Fibroblast of lung (primary cell): Measurements from ENCODE around the gene MTRF1. TPM values are rescaled to one million over a fixed set of nuclear protein-coding genes. Genes with fewer than 3 reads are reported as not detected.

ENCODE experiments used
- DNase-seq, 2 donors: peaks; one replicate each; pipeline versions ENCODE4 v3.0.0 to v3.0.0-alpha.2; 2010; ENCODE audit warnings: low read depth in 2 of 2
- H2AFZ ChIP-seq: 2 replicates; pipeline ENCODE4 v1.5.1; 2012; ENCODE audit warnings: low read length, control low read depth, inconsistent platforms
- H3K27ac ChIP-seq: 2 replicates; pipeline ENCODE4 v1.5.1; 2011; ENCODE audit warnings: low read length, control low read depth; ENCODE audit not compliant: insufficient read depth
- H3K27me3 ChIP-seq: 2 replicates; pipeline ENCODE4 v1.5.1; 2011; ENCODE audit warnings: mild to moderate bottlenecking, low read length; ENCODE audit not compliant: control insufficient read depth, insufficient read depth
- H3K36me3 ChIP-seq: 2 replicates; pipeline ENCODE4 v1.5.1; 2011; ENCODE audit warnings: low read length; ENCODE audit not compliant: control insufficient read depth, insufficient read depth
- H3K4me1 ChIP-seq: 2 replicates; pipeline ENCODE4 v1.5.1; 2011; ENCODE audit warnings: low read length; ENCODE audit not compliant: control insufficient read depth, insufficient read depth; ENCODE audit errors: extremely low read depth
- H3K4me2 ChIP-seq: 2 replicates; pipeline ENCODE4 v1.5.1; 2011; ENCODE audit warnings: low read length, control low read depth; ENCODE audit not compliant: insufficient read depth; ENCODE audit errors: extremely low read depth
- H3K4me3 ChIP-seq, 4 experiments: fragments of 200-600 bp in 1 of 4; sonication (generic) in 1 of 4; replicated peaks in 1 of 4; 2 replicates each; pipeline ENCODE4 v1.5.1; 2011 to 2016; ENCODE audit warnings: low read length in 4 of 4, low read depth in 3 of 4, mild to moderate bottlenecking in 3 of 4, control low read depth in 2 of 4, inconsistent platforms in 1 of 4, mixed read lengths in 1 of 4; ENCODE audit not compliant: insufficient read depth in 1 of 4; ENCODE audit errors: control extremely low read depth in 1 of 4
- H3K79me2 ChIP-seq: 2 replicates; pipeline ENCODE4 v1.5.1; 2012; ENCODE audit warnings: mild to moderate bottlenecking, low read length, inconsistent platforms; ENCODE audit not compliant: control insufficient read depth, insufficient read depth
- H3K9ac ChIP-seq: 2 replicates; pipeline ENCODE4 v1.5.1; 2011; ENCODE audit warnings: mild to moderate bottlenecking, low read length, control low read depth; ENCODE audit not compliant: insufficient read depth
- H3K9me3 ChIP-seq: 2 replicates; pipeline ENCODE4 v1.5.1; 2012; ENCODE audit warnings: low read depth, low read length; ENCODE audit not compliant: control insufficient read depth, insufficient read depth
- H4K20me1 ChIP-seq: 2 replicates; pipeline ENCODE4 v1.5.1; 2011; ENCODE audit warnings: low read length; ENCODE audit not compliant: control insufficient read depth, insufficient read depth; ENCODE audit errors: extremely low read depth
- CTCF ChIP-seq, 2 donors: IDR thresholded peaks in 1 of 2; conservative IDR thresholded peaks in 1 of 2; 1 replicate in 1 of 2; 2 replicates in 1 of 2; pipeline ENCODE4 v1.5.1; 2011 to 2012; ENCODE audit warnings: low read length in 2 of 2, control low read depth in 1 of 2, inconsistent platforms in 1 of 2, low read depth in 1 of 2, mild to moderate bottlenecking in 1 of 2
- EZH2 ChIP-seq: IDR thresholded peaks from 2 replicates; pipeline ENCODE4 v1.5.1; 2012; ENCODE audit warnings: low read length, control low read depth, mild to moderate bottlenecking; ENCODE audit errors: missing control alignments
- polyA plus RNA-seq, 2 donors: library from polyadenylated mRNA; depleted of rRNA in 1 of 2; stranded (reverse) in 1 of 2; unstranded in 1 of 2; fragments of >200 nt; gene quantifications; 2 replicates each; pipeline ENCODE4 v1.2.1, GENCODE V29; 2011 to 2012; ENCODE audit warnings: missing spikeins in 1 of 2
- total RNA-seq: library from RNA; depleted of rRNA; stranded (reverse); fragments of >200 nt; gene quantifications from 2 replicates; pipeline ENCODE4 v1.2.1, GENCODE V29; 2014

Gene MTRF1
- total and polyA plus RNA-seq, 2 donors (not counting 1 experiment from before 2014, with no cell fraction given), result 11.6 to 13.4 TPM

GRCh38 chr13:41196620-41197019 lies 66.8 kb downstream of the MTRF1 start:
- TF ChIP-seq EZH2, result no peak
- peak in 1 of 2 donors; percentile 44 for TF ChIP-seq CTCF (conservative IDR thresholded peaks at IDR 0.05 in 1 of 2, IDR thresholded peaks at IDR 0.05 in 1 of 2; ENCODE audit: low read depth in 1 of 2, low read length in 2 of 2)
- Histone ChIP-seq H3K4me2 (no peak overlapping the region), H3K4me1 (peaks cover 2% of the 10 kb centered on the region), H3K36me3 (no peaks in the 10 kb centered on the region), H3K9ac (no peak overlapping the region), H3K9me3 (no peaks in the 10 kb centered on the region), H3K27ac (no peak overlapping the region), H3K27me3 (no peaks in the 10 kb centered on the region), H3K4me3 (no peak overlapping the region), H3K79me2 (peaks cover 4% of the 10 kb centered on the region), H4K20me1 (no peaks in the 10 kb centered on the region), H2AFZ (no peak overlapping the region)
- no peak for DNase-seq

- Histone ChIP-seq H4K20me1 (no peaks in the 10 kb centered on the region), H3K27ac (no peak overlapping the region), H2AFZ (no peak overlapping the region), H3K9me3 (no peaks in the 10 kb centered on the region), H3K4me2 (no peak overlapping the region), H3K9ac (no peak overlapping the region), H3K79me2 (peaks cover 4% of the 10 kb centered on the region), H3K36me3 (no peaks in the 10 kb centered on the region), H3K4me1 (peaks cover 2% of the 10 kb centered on the region), H3K4me3 (no peak overlapping the region), H3K27me3 (no peaks in the 10 kb centered on the region)
- TF ChIP-seq CTCF (conservative IDR thresholded peaks at IDR 0.05 in 1 of 2, IDR thresholded peaks at IDR 0.05 in 1 of 2; ENCODE audit: low read depth in 1 of 2, low read length in 2 of 2) (no peak), EZH2 (no peak)
- no peak for DNase-seq
These were observed 67.4 kb downstream of the MTRF1 start for GRCh38 chr13:41196011-41196410.

GRCh38 chr13:41193919-41194824 lies 69.2 kb downstream of the MTRF1 start, which contains the start of gene KBTBD7:
TSS of gene KBTBD7 (minus strand) at chr13:41194569. CDS start at chr13:41194257, 312 bp downstream.
- H3K4me1 ChIP-seq, result peaks cover 2% of the 10 kb centered on the region
- TF ChIP-seq CTCF (conservative IDR thresholded peaks at IDR 0.05 in 1 of 2, IDR thresholded peaks at IDR 0.05 in 1 of 2; ENCODE audit: low read depth in 1 of 2, low read length in 2 of 2) (no peak), EZH2 (no peak)
- H3K27ac ChIP-seq, result peak within 1 kb of the TSS; percentile 78
- H3K9ac ChIP-seq, result peak within 1 kb of the TSS; percentile 73
- no peaks in the 10 kb centered on the region for H4K20me1 ChIP-seq
- H3K27me3 ChIP-seq, result no peaks in the 10 kb centered on the region
- H2AFZ ChIP-seq, result peak within 1 kb of the TSS; percentile 74
- H3K4me3 ChIP-seq, result peak within 1 kb of the TSS; percentile 3 to 71 (median 60)
- peak; percentile 98 to 99 for DNase-seq
- H3K4me2 ChIP-seq, result peak within 1 kb of the TSS; percentile 90
- H3K36me3 ChIP-seq, result no peaks in the 10 kb centered on the region
- peaks cover 4% of the 10 kb centered on the region for H3K79me2 ChIP-seq
- H3K9me3 ChIP-seq, result no peaks in the 10 kb centered on the region
